ENCODE data around the gene SLC28A1.
"Not testable (repeated sequence)": the region's sequence is repeated elsewhere in the genome, so short reads cannot be mapped to it uniquely, and the experiment has no call there.

Gene SLC28A1

GRCh38 chr15:84913360-84913723 lies 28.9 kb downstream of the SLC28A1 start:
- DNase-seq, result no peak

DNA sequence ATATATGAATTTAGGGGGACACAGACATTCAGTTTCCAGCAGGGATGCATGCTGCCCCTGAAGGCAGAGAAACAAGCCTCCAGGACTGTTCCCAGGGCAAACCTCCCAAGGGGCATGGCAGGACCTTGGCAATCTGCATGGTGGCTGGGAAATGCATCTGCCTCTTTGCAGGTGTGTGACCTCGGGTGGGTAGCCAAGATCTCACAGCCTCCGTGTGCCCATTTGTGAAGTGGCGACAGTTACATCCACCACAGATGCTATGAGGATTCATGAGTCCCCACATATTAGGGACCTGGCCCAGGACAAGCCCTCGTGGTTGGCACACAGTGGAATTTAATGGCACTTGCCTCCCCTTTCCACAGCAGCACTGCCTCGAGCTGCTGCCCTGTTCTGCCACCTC lies 29.9 kb downstream of the SLC28A1 start:
- DNase-seq, result no peak

GRCh38 chr15:84914909-84915605 lies 30.6 kb downstream of the SLC28A1 start:
- peak; percentile 2 for DNase-seq

- DNase-seq, result no peak
Observed at GRCh38 chr15:84915606-84915958, 31.1 kb downstream of the SLC28A1 start.

GRCh38 chr15:84917452-84917851 lies 33.0 kb downstream of the SLC28A1 start:
- no peak for DNase-seq

DNA sequence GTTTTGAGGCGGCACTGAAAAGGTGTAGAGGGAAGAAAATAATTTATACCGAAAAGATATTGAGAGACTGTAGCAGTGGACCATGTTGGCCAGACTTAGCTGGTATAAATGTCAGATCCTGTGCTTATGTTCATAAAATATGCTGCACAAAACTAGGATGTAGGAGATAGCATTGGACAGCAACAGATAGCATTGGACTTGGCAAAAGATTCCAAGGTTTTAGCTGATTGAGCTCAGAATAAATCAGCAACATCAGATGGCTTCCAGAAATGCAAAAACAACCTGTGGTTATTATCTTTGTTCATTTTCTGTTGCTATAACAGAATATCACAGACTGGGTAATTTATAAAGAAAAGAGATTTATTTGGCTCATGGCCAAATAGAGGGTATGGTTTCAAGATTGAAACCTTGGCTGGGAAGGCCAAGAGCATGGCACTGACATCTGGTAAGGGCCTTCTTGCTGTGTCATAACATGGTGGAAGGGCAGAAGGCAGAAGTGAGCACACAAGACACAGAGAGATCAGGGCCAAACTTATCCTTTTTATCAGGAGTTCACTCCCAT lies 34.7 kb downstream of the SLC28A1 start:
- no peak for DNase-seq

GRCh38 chr15:84921121-84921520 lies 36.7 kb downstream of the SLC28A1 start:
- no peak for DNase-seq

GRCh38 chr15:84922530-84922929 lies 38.1 kb downstream of the SLC28A1 start:
- no peak for DNase-seq

DNA sequence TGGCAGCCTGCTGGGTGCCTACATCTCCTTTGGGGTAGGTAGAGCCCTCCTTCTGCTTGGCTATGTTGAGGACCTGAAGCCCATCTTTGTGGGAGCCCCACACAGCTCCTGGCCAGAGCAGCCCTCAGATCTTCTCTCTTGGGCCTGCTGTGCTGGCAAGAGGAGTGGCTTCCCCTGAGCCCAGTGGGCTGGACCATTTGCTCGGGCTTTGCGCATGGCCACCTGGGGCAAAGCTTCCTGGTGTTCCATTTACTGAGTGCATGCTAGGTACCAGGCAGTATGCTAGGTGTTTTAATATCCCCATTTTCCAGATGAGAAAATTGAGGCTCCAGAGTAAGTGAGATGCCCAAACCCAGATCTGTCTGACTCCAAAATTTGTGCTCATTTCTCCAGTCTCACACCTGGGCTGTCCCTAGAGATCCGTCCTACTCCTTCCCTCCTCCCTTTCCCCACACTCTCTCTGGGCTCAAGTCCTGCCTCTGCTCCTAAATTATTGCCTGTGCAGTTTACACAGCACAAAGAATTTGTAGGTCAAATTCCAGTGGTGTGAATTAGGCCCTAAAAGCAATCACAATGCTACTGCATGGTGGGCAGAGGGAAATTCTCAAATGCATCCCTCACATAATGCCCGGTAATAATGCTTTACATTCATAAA lies 39.7 kb downstream of the SLC28A1 start:
- no peak for DNase-seq

DNA sequence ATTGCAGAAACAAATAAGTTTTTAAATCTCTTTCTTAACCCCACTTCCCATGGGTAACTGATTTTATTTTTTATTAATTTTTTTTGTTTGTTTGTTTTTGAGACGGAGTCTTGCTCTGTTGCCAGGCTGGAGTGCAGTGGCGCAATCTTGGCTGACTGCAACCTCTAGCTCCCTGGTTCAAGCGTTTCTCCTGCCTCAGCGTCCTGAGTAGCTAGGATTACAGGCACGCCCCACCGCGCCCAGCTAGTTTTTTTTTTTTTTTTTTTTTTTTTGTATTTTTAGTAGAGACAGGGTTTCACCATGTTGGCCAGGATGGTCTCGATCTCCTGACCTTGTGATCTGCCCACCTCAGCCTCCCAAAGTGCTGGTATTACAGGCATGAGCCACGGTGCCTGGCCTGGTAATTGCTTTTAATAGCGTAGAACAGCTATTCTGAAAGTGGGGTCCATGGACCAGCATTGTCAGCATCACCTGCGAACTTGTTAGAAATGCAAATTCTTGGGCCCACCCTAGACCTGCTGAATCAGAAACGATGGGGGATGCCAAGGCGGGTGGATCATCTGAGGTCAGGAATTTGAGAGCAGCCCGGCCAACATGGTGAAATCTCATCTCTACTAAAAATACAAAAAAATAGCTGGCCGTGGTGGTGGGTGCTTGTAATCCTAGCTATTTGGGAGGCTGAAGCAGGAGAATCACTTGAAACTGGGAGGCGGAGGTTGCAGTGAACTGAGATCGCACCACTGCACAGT lies 40.5 kb downstream of the SLC28A1 start:
- not testable (repeated sequence) for DNase-seq

DNA sequence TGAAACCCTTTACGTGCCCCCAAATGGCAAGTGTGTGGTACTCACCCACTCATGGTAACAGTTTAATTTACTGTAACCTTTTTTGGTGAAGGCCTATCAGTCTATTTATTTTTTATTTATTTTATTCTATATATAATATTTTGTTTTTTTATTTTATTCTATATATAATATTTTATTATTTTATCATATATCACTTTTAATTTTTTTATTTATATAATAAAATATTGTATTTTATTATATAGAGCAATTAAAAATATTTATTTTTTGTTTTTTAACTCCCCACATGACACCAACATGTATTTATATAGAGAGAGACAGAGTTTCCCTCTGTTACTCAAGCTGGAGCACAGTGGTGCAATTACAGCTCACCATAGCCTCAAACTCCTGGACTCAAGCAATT lies 41.4 kb downstream of the SLC28A1 start:
- no peak for DNase-seq

DNA sequence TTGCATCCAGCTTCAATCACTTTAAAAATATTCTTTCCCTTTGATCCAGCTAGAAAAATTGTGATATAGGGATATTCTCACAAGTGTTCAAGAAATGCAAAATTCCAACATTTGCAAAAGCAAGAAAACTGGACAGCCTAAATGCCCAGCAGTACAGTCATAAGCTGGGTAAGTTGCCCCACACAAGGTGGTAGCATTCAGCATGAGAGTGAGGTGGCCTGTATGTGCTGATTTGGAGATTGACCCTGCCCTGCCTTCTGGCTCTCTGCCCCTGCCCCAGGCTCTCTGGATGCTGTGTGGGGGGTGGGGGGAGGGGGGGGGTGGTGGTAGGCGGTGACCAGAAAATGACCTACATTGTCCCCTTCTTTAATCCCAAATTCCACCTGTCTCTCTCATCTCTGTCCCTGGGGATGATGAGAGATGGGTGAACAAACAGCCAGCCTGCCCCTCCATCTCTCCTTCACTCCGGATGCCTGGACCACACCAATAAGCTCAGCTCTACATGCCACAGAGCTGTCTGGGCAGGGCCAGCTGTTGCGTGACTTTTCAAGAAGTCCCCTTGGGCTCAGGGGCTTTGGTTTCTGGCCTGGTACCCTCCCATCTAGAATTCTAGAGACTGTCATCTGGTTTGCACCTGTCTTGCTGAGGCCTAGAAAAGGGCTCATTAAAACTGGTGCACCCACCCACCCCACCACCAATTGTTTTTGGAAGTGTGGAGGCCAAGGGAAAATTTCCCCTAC lies 42.2 kb downstream of the SLC28A1 start:
- DNase-seq, result no peak

DNA sequence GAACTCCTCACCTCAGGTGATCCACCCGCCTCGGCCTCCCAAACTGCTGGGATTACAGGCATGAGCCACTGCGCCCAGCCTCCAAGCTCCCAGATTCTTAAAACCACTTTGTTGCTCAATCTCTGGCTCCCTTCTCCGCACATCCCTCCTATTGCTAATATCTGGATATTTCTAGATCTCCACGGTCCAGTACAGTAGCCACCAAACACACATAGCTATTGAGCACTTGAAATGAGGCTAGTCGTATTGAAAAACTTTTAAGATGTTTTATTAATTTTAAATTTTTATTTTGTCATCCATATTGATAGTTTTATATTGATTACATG lies 44.3 kb downstream of the SLC28A1 start:
- DNase-seq, result no peak

- no peak for DNase-seq
Observed at GRCh38 chr15:84929795-84930603, 45.5 kb downstream of the SLC28A1 start.

DNA sequence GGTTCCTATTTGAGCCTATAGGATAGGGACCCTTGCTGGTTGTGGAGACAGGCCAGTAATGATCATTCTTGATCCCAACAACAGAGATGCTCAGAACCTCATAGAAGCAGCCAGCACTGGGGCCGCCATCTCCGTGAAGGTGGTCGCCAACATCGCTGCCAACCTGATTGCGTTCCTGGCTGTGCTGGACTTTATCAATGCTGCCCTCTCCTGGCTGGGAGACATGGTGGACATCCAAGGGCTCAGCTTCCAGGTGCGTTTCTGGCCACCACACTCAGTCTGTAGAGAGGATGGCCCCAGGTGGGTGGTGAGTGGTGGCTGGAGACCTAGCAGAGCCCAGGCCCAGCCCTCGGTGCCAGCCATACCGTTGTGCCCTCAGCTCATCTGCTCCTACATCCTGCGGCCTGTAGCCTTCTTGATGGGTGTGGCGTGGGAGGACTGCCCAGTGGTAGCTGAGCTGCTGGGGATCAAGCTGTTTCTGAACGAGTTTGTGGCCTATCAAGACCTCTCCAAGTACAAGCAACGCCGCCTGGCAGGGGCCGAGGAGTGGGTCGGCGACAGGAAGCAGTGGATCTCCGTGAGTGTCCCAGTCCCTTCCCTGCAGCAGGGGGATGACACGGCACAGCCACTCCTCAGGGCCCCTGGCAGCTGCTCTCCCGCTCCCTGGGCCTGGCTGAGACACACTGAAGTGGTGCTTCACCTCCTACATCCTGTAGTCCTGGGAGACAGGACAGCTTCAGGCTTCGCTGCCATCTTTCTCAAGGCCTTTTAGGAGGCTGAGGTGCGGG lies 50.7 kb downstream of the SLC28A1 start:
- no peak for DNase-seq

- DNase-seq, result no peak
Observed at GRCh38 chr15:84937144-84937543, 52.7 kb downstream of the SLC28A1 start.

- DNase-seq, result no peak
Observed at GRCh38 chr15:84938726-84939125, 54.3 kb downstream of the SLC28A1 start.

GRCh38 chr15:84940399-84940798 lies 55.9 kb downstream of the SLC28A1 start:
- DNase-seq, result no peak

- DNase-seq, result no peak
Observed at GRCh38 chr15:84942456-84942855, 58.0 kb downstream of the SLC28A1 start.

DNA sequence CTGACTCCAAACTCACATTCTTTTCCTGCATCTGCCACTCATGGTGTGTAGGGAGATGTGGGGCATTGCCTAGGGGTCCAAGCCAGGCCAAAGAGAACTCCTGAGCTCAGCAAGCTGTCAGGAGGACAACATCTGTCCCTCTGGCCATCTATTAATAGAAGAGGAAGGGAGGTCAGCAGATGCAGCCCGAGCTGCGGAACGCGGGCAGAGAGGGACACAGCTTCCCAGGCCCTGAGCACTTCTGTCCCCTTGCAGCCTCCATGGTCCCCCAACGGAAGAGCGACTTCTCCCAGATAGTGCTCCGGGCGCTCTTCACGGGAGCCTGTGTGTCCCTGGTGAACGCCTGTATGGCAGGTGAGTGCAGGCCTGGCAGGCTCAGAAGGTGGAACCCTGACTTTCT lies 59.8 kb downstream of the SLC28A1 start:
- no peak for DNase-seq

DNA sequence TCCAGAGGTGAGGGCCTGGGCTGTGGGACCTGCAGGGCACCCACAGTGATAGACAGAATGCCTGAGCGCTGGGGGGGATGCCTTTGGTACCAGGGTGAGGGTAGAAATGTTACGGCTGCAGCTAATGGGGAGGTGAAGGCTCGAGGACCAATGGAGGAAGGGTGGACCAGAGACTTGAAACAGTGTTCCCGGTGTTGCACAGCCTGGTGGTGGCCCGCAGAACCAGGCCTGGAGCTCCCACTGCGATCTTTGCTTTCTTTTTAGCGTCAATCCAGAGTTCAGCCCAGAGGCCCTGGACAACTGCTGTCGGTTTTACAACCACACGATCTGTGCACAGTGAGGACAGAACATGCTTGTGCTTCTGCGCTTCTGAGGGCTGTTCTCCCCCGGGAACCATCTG lies 60.4 kb downstream of the SLC28A1 start:
- no peak for DNase-seq

Measured in activated T-cell treated with anti-CD3 and anti-CD28 coated beads for 4 hours (primary cell).